Measurements from ENCODE around the gene ZBTB49.
A peak's percentile ranks its signal among the peaks of the same experiment; 100 is the strongest.

Gene ZBTB49

GRCh38 chr4:4281787-4282186 is 8.3 kb upstream of the ZBTB49 start:
- no peak for DNase-seq

GRCh38 chr4:4284827-4285618 is 5.0 kb upstream of the ZBTB49 start:
- peak in 1 of 2 experiments; percentile 11 for DNase-seq

GRCh38 chr4:4288098-4288497 is 2.0 kb upstream of the ZBTB49 start:
- DNase-seq, result no peak

- no peak for DNase-seq
Measured at GRCh38 chr4:4289055-4289454, 996 bp upstream of the ZBTB49 start.

- DNase-seq, result no peak
Measured at GRCh38 chr4:4289597-4289940, 482 bp upstream of the ZBTB49 start.

- no peak for DNase-seq
Measured at GRCh38 chr4:4293279-4293678, 3.2 kb downstream of the ZBTB49 start.

- DNase-seq, result no peak
Measured at GRCh38 chr4:4296283-4296846, 6.3 kb downstream of the ZBTB49 start.

GRCh38 chr4:4299006-4299405 is 9.0 kb downstream of the ZBTB49 start:
- no peak for DNase-seq

GRCh38 chr4:4302001-4302400 is 11.9 kb downstream of the ZBTB49 start:
- no peak for DNase-seq

- no peak for DNase-seq
Measured at GRCh38 chr4:4302416-4302815, 12.4 kb downstream of the ZBTB49 start.

GRCh38 chr4:4306920-4307319 is 16.9 kb downstream of the ZBTB49 start:
- DNase-seq, result no peak

GRCh38 chr4:4308800-4309441 is 18.9 kb downstream of the ZBTB49 start:
- no peak for DNase-seq

- DNase-seq, result no peak
Measured at GRCh38 chr4:4311193-4311592, 21.1 kb downstream of the ZBTB49 start.

- no peak for DNase-seq
Measured at GRCh38 chr4:4315461-4316149, 25.6 kb downstream of the ZBTB49 start.

GRCh38 chr4:4316150-4316495 is 26.1 kb downstream of the ZBTB49 start:
- DNase-seq, result no peak

- DNase-seq, result no peak
Measured at GRCh38 chr4:4317496-4318232, 27.6 kb downstream of the ZBTB49 start.

GRCh38 chr4:4320528-4320927 is 30.5 kb downstream of the ZBTB49 start:
- DNase-seq, result no peak

- DNase-seq, result no peak
Measured at GRCh38 chr4:4320951-4321714, 31.1 kb downstream of the ZBTB49 start.

GRCh38 chr4:4321951-4322688 is 32.1 kb downstream of the ZBTB49 start:
- no peak for DNase-seq

- DNase-seq, result no peak
Measured at GRCh38 chr4:4323705-4324534, 33.9 kb downstream of the ZBTB49 start.

- no peak for DNase-seq
Measured at GRCh38 chr4:4325321-4325720, 35.3 kb downstream of the ZBTB49 start.

Data from NCI-H526 (cell line).